ENCODE measurements around the gene NDFIP1.

Gene NDFIP1

DNA sequence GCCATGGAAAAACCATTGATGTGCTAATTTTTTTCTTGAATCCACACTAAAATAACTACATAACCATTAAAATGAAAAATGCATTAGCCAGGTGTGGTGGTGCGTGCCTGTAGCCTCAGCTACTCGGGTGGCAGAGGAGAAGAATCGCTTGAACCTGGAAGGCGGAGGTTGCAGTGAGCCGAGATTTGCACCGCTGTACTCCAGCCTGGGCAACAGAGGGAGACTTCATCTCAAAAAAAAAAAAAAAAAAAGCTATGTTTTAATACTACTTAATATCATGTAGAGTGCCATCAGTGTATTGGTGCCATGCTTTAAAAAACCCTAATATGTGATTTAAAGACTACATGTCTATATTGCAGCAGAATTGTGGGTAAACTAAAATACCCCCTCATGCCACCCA, 58.9 kb downstream of the NDFIP1 start:
- no peak for DNase-seq (ENCODE audit: low read depth)
- TF ChIP-seq, protein P1, sequence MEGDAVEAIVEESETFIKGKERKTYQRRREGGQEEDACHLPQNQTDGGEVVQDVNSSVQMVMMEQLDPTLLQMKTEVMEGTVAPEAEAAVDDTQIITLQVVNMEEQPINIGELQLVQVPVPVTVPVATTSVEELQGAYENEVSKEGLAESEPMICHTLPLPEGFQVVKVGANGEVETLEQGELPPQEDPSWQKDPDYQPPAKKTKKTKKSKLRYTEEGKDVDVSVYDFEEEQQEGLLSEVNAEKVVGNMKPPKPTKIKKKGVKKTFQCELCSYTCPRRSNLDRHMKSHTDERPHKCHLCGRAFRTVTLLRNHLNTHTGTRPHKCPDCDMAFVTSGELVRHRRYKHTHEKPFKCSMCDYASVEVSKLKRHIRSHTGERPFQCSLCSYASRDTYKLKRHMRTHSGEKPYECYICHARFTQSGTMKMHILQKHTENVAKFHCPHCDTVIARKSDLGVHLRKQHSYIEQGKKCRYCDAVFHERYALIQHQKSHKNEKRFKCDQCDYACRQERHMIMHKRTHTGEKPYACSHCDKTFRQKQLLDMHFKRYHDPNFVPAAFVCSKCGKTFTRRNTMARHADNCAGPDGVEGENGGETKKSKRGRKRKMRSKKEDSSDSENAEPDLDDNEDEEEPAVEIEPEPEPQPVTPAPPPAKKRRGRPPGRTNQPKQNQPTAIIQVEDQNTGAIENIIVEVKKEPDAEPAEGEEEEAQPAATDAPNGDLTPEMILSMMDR (IDR thresholded peaks at IDR 0.05; ENCODE audit: control insufficient read depth, extremely low read depth, insufficient read depth), result no peak

DNA sequence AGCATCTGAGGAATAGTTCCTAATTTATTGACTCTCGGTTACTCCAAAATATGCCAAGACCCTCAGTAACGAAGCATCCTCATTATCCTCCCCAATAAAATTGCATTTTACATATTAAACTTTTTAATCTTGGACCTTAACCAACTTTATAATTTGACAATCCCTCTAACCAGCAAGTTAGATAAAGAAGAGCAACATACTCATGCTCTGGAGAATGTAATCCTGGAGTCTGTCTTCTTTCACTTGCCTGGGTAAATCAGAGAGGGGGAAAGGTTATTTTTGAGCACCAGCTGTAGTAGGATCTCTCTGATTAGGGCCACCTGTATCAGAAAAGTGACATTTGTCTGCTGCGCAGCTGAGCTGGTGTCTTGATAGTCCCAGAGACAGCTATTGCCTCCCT, 59.8 kb downstream of the NDFIP1 start:
- no peak overlapping the region for H3K4me3 ChIP-seq (ENCODE audit: low read depth, low read length)
- no peak for DNase-seq (ENCODE audit: low read depth)
- TF ChIP-seq, protein P1 (IDR thresholded peaks at IDR 0.05; ENCODE audit: control insufficient read depth, extremely low read depth, insufficient read depth), result no peak

More for the DNA sequence above, 58.9 kb downstream of the NDFIP1 start:
- no peak overlapping the region for H3K4me3 ChIP-seq (ENCODE audit: low read depth, low read length)

DNA sequence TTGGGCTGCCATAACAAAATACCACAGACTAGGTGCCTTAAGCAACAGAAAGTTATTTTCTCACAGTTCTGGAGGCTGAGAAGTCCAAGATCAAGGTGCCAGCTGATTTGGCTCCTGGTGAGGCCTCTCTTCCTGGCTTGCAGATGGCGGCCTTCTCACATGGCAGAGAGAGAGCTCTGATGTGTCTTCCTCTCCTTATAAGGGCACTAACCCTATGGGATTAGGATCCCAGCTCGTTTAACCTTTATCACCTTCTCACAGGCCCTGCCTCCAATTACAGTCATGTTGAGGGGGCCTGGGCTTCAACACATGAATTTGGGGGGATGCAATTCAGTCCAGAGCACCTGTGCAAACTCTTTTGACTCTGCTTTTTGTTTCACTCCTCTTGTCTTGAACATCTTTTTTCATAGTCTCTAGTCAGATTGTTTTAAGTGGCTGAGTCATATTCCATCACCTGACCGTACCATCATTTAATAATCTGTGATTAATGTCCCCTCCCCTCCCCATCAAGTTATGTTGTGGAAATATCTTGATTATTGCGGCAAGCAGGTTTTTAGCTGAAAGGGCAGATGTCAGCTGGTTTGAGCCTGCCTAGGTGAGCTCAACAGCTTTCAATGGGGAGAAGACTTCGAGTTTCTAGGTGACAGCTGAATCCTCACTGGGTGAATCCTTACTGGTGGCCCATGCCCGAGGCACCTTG, 61.8 kb downstream of the NDFIP1 start:
- TF ChIP-seq, protein P1 (IDR thresholded peaks at IDR 0.05; ENCODE audit: control insufficient read depth, extremely low read depth, insufficient read depth), result no peak
- DNase-seq (ENCODE audit: low read depth), result no peak
- H3K4me3 ChIP-seq (ENCODE audit: low read depth, low read length), result no peak overlapping the region

DNA sequence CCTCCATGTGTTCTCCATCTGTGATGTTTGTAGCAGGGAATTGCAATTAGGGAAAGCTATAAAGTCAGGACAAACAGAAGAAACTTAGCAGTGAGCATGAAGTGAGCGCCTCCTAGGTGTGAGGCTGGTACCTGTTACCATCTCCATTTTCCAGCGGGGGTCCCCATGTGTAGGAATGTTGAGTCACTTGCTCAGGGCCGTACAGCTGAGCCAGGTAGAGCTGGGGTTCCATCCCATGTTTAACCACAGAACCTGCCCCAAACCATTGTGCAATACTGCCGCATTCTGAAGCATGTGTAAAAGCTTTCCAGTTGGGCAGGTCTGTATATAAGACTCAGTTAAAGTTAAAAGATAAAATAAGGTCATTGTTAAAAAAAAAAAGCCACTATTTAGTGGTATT, 62.7 kb downstream of the NDFIP1 start:
- no peak overlapping the region for H3K4me3 ChIP-seq (ENCODE audit: low read depth, low read length)
- TF ChIP-seq, protein P1 (IDR thresholded peaks at IDR 0.05; ENCODE audit: control insufficient read depth, extremely low read depth, insufficient read depth), result no peak
- no peak for DNase-seq (ENCODE audit: low read depth)

DNA sequence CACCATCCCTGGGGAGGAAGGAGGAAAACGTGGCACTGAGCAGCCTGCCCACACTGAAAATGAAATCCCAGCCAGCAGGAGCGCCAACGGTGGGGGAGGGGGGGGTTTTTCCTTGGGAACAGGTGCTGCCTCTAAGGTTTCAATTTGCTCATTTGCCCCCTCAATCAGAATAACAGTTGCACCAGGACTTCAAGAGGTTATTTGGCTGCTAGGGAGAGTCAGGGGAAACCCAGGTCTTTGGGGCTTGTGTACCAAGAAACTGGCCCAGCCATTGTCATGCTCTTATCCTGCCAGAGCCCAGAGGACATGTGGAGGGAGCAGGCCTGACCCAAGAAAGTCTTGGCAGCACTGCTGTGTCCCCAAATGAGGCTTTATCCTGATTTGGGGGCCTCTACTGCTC, 66.5 kb downstream of the NDFIP1 start:
- TF ChIP-seq, protein P1 (IDR thresholded peaks at IDR 0.05; ENCODE audit: control insufficient read depth, extremely low read depth, insufficient read depth), result no peak
- no peak for DNase-seq (ENCODE audit: low read depth)
- H3K4me3 ChIP-seq (ENCODE audit: low read depth, low read length), result no peak overlapping the region

DNA sequence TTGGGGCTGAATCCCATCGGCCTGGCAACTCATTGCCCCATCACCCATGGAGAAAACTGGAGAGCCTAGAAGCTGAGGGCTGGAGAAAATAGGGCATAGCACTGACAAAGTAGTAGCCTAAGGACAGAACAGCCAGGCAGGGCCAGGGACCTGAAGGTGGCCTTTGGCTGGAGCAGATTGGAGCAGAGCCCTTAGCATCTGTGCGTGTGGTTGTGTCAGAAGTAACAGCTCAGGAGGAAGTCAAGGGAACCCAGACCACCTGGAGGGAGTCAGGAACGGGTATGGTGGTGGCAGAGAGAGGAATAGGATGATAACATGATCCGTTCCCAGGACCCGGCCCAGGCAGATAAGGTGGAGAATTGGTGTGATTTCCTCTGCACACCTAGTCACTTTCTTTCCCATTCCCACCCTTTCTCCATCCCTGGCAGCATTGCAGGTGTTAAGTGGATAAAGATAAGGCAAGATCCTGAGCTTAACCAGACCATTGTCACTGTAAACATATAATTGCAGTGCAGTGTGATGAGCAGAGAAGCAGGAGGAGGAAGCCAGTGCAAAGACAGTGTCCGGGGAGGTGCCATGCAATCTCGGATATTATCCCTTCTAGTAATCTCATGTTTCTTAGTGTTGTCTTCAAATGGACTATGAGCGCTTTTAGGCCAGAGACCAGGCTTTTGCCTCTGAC, 67.0 kb downstream of the NDFIP1 start:
- DNase-seq (ENCODE audit: low read depth), result no peak
- TF ChIP-seq, protein P1 (IDR thresholded peaks at IDR 0.05; ENCODE audit: control insufficient read depth, extremely low read depth, insufficient read depth), result no peak
- no peak overlapping the region for H3K4me3 ChIP-seq (ENCODE audit: low read depth, low read length)

Data from LNCaP clone FGC (cell line).